HCT116 (cell line): ENCODE data around the gene BLCAP.

Experiments used
- CBX3 ChIP-seq: IDR thresholded peaks from 2 replicates; pipeline ENCODE4 v1.6.1; 2012; ENCODE audit warnings: low read depth
- CEBPB ChIP-seq: IDR thresholded peaks from 2 replicates; pipeline ENCODE4 v1.6.1; 2012; ENCODE audit warnings: low read depth
- ELF1 ChIP-seq: IDR thresholded peaks from 2 replicates; pipeline ENCODE4 v1.6.1; 2012; ENCODE audit warnings: low read depth, borderline replicate concordance
- EZH2 ChIP-seq: fragments of 200-600 bp; sonication (generic); IDR thresholded peaks from 2 replicates; pipeline ENCODE4 v1.6.1; 2017; ENCODE audit warnings: antibody characterized with exemption, mixed run types
- FOSL1 ChIP-seq: IDR thresholded peaks from 2 replicates; pipeline ENCODE4 v1.6.1; 2012; ENCODE audit warnings: low read depth
- JUND ChIP-seq: IDR thresholded peaks from 2 replicates; pipeline ENCODE4 v1.6.1; 2012
- POLR2A ChIP-seq: IDR thresholded peaks from 2 replicates; pipeline ENCODE4 v1.7.0; 2011; ENCODE audit warnings: borderline replicate concordance; ENCODE audit not compliant: insufficient read depth, insufficient read length; ENCODE audit errors: extremely low read depth
- POLR2AphosphoS5 ChIP-seq: IDR thresholded peaks from 2 replicates; pipeline ENCODE4 v1.6.1; 2011; ENCODE audit warnings: mild to moderate bottlenecking, low read depth, low read length, moderate library complexity
- RAD21 ChIP-seq: IDR thresholded peaks from 2 replicates; pipeline ENCODE4 v1.6.1; 2012; ENCODE audit warnings: low read depth, mild to moderate bottlenecking
- REST ChIP-seq: IDR thresholded peaks from 2 replicates; pipeline ENCODE4 v1.6.1; 2012; ENCODE audit warnings: low read depth
- SP1 ChIP-seq: IDR thresholded peaks from 2 replicates; pipeline ENCODE4 v1.6.1; 2012; ENCODE audit warnings: low read depth
- ZNF274 ChIP-seq: fragments of 200-500 bp; sonication (Bioruptor generic); IDR thresholded peaks from 2 replicates; pipeline ENCODE4 v1.6.1; 2014; ENCODE audit warnings: mild to moderate bottlenecking, low read depth, low read length, inconsistent platforms
- TF ChIP-seq, protein P1 (sequence below): IDR thresholded peaks from 2 replicates; pipeline ENCODE4 v1.6.1; 2012
- TF ChIP-seq, protein P2 (sequence below), 3 experiments: fragments of 200-600 bp in 1 of 3; sonication (generic) in 1 of 3; IDR thresholded peaks in 2 of 3; conservative IDR thresholded peaks in 1 of 3; 2 replicates each; pipeline ENCODE4 v1.5.1; 2012 to 2017; ENCODE audit warnings: low read depth in 2 of 3, low read length in 2 of 3, antibody characterized with exemption in 1 of 3, borderline replicate concordance in 1 of 3, control low read depth in 1 of 3, mild to moderate bottlenecking in 1 of 3, mixed read lengths in 1 of 3, mixed run types in 1 of 3, moderate library complexity in 1 of 3; ENCODE audit not compliant: insufficient read depth in 1 of 3

DNA sequence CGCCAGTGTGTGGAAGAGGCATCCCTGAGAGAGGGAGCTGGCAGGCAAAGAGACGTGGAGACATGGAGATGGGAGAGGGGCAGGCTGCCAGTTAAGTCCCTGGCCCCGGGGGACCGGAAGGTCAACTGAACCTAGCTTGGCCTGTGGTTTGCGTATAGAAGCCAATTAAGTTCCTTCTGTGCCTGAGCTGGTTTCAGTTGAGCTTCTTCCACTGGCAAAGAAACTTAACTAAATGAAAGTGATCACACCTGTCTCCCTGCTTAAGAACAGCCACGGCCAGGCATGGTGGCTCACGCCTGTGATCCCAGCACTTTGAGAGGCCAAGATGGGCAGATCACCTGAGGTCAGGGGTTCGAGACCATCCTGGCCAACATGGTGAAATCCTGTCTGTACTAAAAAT lies 33.4 kb downstream of the BLCAP start:
- no peak for TF ChIP-seq CEBPB
- no peak for TF ChIP-seq EZH2
- no peak for TF ChIP-seq ELF1
- TF ChIP-seq FOSL1 = no peak
- TF ChIP-seq, protein P1, sequence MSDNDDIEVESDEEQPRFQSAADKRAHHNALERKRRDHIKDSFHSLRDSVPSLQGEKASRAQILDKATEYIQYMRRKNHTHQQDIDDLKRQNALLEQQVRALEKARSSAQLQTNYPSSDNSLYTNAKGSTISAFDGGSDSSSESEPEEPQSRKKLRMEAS = no peak
- TF ChIP-seq, protein P2, sequence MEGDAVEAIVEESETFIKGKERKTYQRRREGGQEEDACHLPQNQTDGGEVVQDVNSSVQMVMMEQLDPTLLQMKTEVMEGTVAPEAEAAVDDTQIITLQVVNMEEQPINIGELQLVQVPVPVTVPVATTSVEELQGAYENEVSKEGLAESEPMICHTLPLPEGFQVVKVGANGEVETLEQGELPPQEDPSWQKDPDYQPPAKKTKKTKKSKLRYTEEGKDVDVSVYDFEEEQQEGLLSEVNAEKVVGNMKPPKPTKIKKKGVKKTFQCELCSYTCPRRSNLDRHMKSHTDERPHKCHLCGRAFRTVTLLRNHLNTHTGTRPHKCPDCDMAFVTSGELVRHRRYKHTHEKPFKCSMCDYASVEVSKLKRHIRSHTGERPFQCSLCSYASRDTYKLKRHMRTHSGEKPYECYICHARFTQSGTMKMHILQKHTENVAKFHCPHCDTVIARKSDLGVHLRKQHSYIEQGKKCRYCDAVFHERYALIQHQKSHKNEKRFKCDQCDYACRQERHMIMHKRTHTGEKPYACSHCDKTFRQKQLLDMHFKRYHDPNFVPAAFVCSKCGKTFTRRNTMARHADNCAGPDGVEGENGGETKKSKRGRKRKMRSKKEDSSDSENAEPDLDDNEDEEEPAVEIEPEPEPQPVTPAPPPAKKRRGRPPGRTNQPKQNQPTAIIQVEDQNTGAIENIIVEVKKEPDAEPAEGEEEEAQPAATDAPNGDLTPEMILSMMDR (IDR thresholded peaks at IDR 0.05 in 2 of 3, conservative IDR thresholded peaks at IDR 0.05 in 1 of 3; ENCODE audit: borderline replicate concordance in 1 of 3, insufficient read depth in 1 of 3, low read depth in 2 of 3, low read length in 2 of 3) = no peak
- no peak for TF ChIP-seq POLR2A
- TF ChIP-seq JUND = no peak
- TF ChIP-seq RAD21 = no peak
- TF ChIP-seq POLR2AphosphoS5 = no peak
- TF ChIP-seq REST = no peak
- TF ChIP-seq CBX3 = no peak
- TF ChIP-seq ZNF274 = no peak
- no peak for TF ChIP-seq SP1
